ENCODE measurements around the gene GAS2L2.

DNA sequence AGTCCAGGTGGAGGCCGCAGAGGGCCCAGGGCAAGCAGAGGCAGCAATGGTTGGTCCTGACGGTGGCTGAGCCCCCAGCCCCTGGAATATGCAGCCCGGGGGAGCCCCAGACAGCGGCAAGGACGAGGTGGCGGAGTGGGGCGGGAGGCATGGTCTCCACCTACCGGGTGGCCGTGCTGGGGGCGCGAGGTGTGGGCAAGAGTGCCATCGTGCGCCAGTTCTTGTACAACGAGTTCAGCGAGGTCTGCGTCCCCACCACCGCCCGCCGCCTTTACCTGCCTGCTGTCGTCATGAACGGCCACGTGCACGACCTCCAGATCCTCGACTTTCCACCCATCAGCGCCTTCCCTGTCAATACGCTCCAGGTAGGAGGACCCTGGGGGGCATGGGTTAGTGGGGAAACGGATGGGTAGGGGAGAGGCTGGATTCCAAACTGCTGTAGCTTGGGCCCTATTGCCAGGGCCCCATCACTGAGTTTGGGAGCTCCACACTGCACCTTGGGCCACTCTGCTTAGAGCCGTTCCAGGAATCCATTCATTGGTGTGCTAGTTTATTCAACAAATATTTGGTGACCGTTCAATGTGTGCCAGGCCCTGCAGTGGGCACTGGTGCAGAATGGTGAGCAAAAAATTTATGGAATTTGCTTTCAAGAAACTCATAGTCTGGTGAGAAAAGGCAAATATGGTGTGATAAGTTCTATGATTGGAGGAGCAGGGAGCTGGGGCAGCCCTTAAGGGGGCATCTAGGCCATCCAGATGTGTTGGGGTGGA is 17.8 kb downstream of the GAS2L2 start:
- TF ChIP-seq, protein P1, sequence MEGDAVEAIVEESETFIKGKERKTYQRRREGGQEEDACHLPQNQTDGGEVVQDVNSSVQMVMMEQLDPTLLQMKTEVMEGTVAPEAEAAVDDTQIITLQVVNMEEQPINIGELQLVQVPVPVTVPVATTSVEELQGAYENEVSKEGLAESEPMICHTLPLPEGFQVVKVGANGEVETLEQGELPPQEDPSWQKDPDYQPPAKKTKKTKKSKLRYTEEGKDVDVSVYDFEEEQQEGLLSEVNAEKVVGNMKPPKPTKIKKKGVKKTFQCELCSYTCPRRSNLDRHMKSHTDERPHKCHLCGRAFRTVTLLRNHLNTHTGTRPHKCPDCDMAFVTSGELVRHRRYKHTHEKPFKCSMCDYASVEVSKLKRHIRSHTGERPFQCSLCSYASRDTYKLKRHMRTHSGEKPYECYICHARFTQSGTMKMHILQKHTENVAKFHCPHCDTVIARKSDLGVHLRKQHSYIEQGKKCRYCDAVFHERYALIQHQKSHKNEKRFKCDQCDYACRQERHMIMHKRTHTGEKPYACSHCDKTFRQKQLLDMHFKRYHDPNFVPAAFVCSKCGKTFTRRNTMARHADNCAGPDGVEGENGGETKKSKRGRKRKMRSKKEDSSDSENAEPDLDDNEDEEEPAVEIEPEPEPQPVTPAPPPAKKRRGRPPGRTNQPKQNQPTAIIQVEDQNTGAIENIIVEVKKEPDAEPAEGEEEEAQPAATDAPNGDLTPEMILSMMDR (IDR thresholded peaks at IDR 0.05): no peak
- no peak for TF ChIP-seq POLR2A (IDR thresholded peaks at IDR 0.05)
